Measurements from ENCODE around the gene CD109. TPM values are rescaled to one million over a fixed set of nuclear protein-coding genes. Genes with fewer than 3 reads are reported as not detected.

The CD109 gene
- total and polyA plus RNA-seq, 2 of the 4 experiments (the other 2 are of a cell fraction), result 3.6 to 5.0 TPM

DNA sequence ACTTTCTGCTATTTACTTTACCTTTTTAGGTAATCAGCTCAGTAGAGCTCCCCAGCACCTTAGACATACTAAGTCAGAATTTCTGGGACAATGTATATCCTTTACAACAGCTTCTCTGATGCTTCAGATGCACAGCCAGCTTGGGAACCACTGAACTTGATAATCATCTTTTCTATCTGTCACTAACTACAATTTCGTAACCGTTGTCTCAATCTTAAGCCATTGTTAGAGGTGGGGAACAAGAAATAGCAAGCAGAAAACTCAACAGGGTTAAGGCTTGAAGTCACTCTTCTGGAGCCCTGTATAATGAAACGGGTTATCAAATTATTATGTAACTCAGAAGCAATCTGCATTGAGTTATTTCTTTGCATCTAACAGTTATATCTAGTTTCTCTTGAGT lies 47.1 kb downstream of the CD109 start:
- no peak overlapping the region for H3K4ac ChIP-seq (ENCODE audit: low read depth, low read length)
- H2AK5ac ChIP-seq (ENCODE audit: low read depth, low read length), result no peak overlapping the region
- no peak overlapping the region for H2BK20ac ChIP-seq (ENCODE audit: low read depth, low read length)
- H3K9ac ChIP-seq (ENCODE audit: low read depth, low read length), result no peak overlapping the region
- ChIA-PET CTCF (interaction anchor here (0.6 kb wide), 2 partner anchors 1250 to 1336 kb away, joined by 3 read pairs; no protein-coding TSS in a partner anchor), POLR2A (ENCODE audit: unreplicated experiment) (interaction anchor here (0.6 kb wide), 1 partner anchor 80 kb away, joined by 3 read pairs; no protein-coding TSS in a partner anchor)
- H3K4me3 ChIP-seq (ENCODE audit: insufficient read depth, low read depth, low read length), result no peak overlapping the region
- no peak overlapping the region for H2BK120ac ChIP-seq (ENCODE audit: low read depth, low read length)
- H3K9me3 ChIP-seq (ENCODE audit: control insufficient read depth, insufficient read depth, low read length), result no peaks in the 10 kb centered on the region
- H3K79me1 ChIP-seq (ENCODE audit: low read depth in 1 of 2, low read length in 2 of 2), result peaks cover 0 to 8% of the 10 kb centered on the region in 2 experiments; a peak in 1 of 4 replicates
- intact Hi-C loops (cut with micrococcal nuclease), result loop anchor here (5.0 kb wide), 1 partner anchor 104 kb away; no protein-coding TSS in a partner anchor
- H2BK5ac ChIP-seq (ENCODE audit: low read depth, low read length, poor library complexity, severe bottlenecking), result no peak overlapping the region
- no peaks in the 10 kb centered on the region for H4K20me1 ChIP-seq (ENCODE audit: insufficient read depth, low read length)
- WGBS, 2 experiments (ENCODE audit: extremely low coverage in 2 of 2, insufficient read length in 1 of 2), result no CpG with 5 or more reads among the region's 3 CpGs
- H4K5ac ChIP-seq (ENCODE audit: low read depth, low read length), result no peak overlapping the region
- H2BK15ac ChIP-seq (ENCODE audit: low read depth, low read length), result no peak overlapping the region
- H3K18ac ChIP-seq (ENCODE audit: low read depth, low read length), result no peak overlapping the region
- no peaks in the 10 kb centered on the region for H3K36me3 ChIP-seq (ENCODE audit: control insufficient read depth, insufficient read depth, low read length)
- H3K27ac ChIP-seq (ENCODE audit: insufficient read depth, low read length), result no peak overlapping the region
- in situ Hi-C loops (cut with MboI; ENCODE audit: low sequenced_read_pairs), result loop anchor here (10.0 kb wide), 1 partner anchor 342 kb away; no protein-coding TSS in a partner anchor
- H3K23ac ChIP-seq (ENCODE audit: low read depth, low read length), result no peak overlapping the region
- no peak overlapping the region for H2AFZ ChIP-seq (replicated peaks; ENCODE audit: low read length, poor library complexity)
- H3K14ac ChIP-seq (replicated peaks; ENCODE audit: low read depth, low read length), result no peak overlapping the region
- no peaks in the 10 kb centered on the region for H3K9me1 ChIP-seq (ENCODE audit: insufficient read depth, low read length)
- BruUV-seq (replicated peaks), result no TSS peak
- H4K8ac ChIP-seq (ENCODE audit: low read depth in 2 of 2, low read length in 2 of 2), result no peak overlapping the region
- ATAC-seq (ENCODE audit: low read depth) (no peak), DNase-seq (no peak)
- no peak overlapping the region for H3K56ac ChIP-seq (ENCODE audit: extremely low read depth, insufficient read depth, low read length)
- H2AK9ac ChIP-seq (replicated peaks; ENCODE audit: low read depth, low read length, poor library complexity), result no peak overlapping the region
- H3K27me3 ChIP-seq (ENCODE audit: control insufficient read depth, insufficient read depth, low read length), result no peaks in the 10 kb centered on the region
- H3K4me2 ChIP-seq (ENCODE audit: low read depth, low read length), result no peak overlapping the region
- H3K4me1 ChIP-seq (ENCODE audit: control insufficient read depth, insufficient read depth, low read length), result peaks cover 4% of the 10 kb centered on the region
- TF ChIP-seq NFE2L2 (IDR thresholded peaks at IDR 0.05; ENCODE audit: low read depth, low read length), result no peak
- TF ChIP-seq, protein P1, sequence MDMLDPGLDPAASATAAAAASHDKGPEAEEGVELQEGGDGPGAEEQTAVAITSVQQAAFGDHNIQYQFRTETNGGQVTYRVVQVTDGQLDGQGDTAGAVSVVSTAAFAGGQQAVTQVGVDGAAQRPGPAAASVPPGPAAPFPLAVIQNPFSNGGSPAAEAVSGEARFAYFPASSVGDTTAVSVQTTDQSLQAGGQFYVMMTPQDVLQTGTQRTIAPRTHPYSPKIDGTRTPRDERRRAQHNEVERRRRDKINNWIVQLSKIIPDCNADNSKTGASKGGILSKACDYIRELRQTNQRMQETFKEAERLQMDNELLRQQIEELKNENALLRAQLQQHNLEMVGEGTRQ (IDR thresholded peaks at IDR 0.05; ENCODE audit: low read depth, low read length), result no peak
- no peak for TF ChIP-seq SMC3 (IDR thresholded peaks at IDR 0.05; ENCODE audit: low read depth, low read length)
- no peak for TF ChIP-seq CEBPB (IDR thresholded peaks at IDR 0.05; ENCODE audit: low read depth, low read length)
- TF ChIP-seq FOS (IDR thresholded peaks at IDR 0.05; ENCODE audit: low read depth, low read length), result no peak
- TF ChIP-seq POLR2A (IDR thresholded peaks at IDR 0.05; ENCODE audit: low read depth, low read length), result no peak
- TF ChIP-seq BHLHE40 (IDR thresholded peaks at IDR 0.05; ENCODE audit: low read depth, low read length), result no peak
- no peak for TF ChIP-seq MAFK (IDR thresholded peaks at IDR 0.05; ENCODE audit: low read depth, low read length)
- no peak for TF ChIP-seq RAD21 (IDR thresholded peaks at IDR 0.05; ENCODE audit: low read length)
- TF ChIP-seq MXI1 (IDR thresholded peaks at IDR 0.05; ENCODE audit: borderline replicate concordance, low read depth, low read length), result no peak
- TF ChIP-seq, protein P2, sequence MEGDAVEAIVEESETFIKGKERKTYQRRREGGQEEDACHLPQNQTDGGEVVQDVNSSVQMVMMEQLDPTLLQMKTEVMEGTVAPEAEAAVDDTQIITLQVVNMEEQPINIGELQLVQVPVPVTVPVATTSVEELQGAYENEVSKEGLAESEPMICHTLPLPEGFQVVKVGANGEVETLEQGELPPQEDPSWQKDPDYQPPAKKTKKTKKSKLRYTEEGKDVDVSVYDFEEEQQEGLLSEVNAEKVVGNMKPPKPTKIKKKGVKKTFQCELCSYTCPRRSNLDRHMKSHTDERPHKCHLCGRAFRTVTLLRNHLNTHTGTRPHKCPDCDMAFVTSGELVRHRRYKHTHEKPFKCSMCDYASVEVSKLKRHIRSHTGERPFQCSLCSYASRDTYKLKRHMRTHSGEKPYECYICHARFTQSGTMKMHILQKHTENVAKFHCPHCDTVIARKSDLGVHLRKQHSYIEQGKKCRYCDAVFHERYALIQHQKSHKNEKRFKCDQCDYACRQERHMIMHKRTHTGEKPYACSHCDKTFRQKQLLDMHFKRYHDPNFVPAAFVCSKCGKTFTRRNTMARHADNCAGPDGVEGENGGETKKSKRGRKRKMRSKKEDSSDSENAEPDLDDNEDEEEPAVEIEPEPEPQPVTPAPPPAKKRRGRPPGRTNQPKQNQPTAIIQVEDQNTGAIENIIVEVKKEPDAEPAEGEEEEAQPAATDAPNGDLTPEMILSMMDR (conservative IDR thresholded peaks at IDR 0.05; ENCODE audit: low read depth, low read length), result no peak
- TF ChIP-seq, protein P3, sequence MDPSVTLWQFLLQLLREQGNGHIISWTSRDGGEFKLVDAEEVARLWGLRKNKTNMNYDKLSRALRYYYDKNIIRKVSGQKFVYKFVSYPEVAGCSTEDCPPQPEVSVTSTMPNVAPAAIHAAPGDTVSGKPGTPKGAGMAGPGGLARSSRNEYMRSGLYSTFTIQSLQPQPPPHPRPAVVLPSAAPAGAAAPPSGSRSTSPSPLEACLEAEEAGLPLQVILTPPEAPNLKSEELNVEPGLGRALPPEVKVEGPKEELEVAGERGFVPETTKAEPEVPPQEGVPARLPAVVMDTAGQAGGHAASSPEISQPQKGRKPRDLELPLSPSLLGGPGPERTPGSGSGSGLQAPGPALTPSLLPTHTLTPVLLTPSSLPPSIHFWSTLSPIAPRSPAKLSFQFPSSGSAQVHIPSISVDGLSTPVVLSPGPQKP (IDR thresholded peaks at IDR 0.05; ENCODE audit: borderline replicate concordance, low read depth, low read length), result no peak
- TF ChIP-seq RFX5 (IDR thresholded peaks at IDR 0.05; ENCODE audit: low read depth, low read length), result no peak
- TF ChIP-seq RCOR1 (IDR thresholded peaks at IDR 0.05; ENCODE audit: insufficient replicate concordance, low read length), result no peak
- no peak for TF ChIP-seq CHD1 (IDR thresholded peaks at IDR 0.05; ENCODE audit: low read depth, low read length)
- no peak for TF ChIP-seq MAZ (IDR thresholded peaks at IDR 0.05; ENCODE audit: borderline replicate concordance, low read depth, low read length)
- H4K91ac ChIP-seq (ENCODE audit: insufficient read depth, low read depth, low read length), result no peak overlapping the region
- dilution Hi-C loops (cut with HindIII; ENCODE audit: low sequenced_read_pairs, unreplicated experiment), result no loop called here

Data from IMR-90 (cell line).